Heart left ventricle (tissue), 13 donors: ENCODE data around the gene SUGCT.

Experiments used
- CTCF ChIP-seq, 12 donors: fragments of 200-600 bp; sonication (generic) in 4 of 12; IDR thresholded peaks; one replicate each; pipeline versions ENCODE4 v1.5.0 to v1.8.0; 2018 to 2022; ENCODE audit warnings: antibody characterized with exemption in 12 of 12, mild to moderate bottlenecking in 5 of 12
- POLR2A ChIP-seq, 2 donors: fragments of 450-650 bp; IDR thresholded peaks; one replicate each; pipeline ENCODE4 v1.6.1; 2017; ENCODE audit warnings: antibody characterized with exemption in 2 of 2, mild to moderate bottlenecking in 2 of 2, moderate library complexity in 2 of 2
- donor health status: ischemic (EF 13 %, LVEDD 7.1; RV severe dilation, severe dysfunction).
- donor health status: DM: no; HTN: yes; CAD: no.
- donor health status: DM: no; HTN: no; CAD: no.
- donor health status: ischemic (EF 25% LVEDD 6.9; RV normal size, moderate dysfunction).
- donor health status: ischemic (EF 25% LVEDD 5.7; RV mildly dilated, moderate dysfunction).
- donor health status: ischemic (EF 35%, LVEDD 5.7; RV mildly dilated, moderate dysfunction).
- donor health status: nonischemic (EF 11% LVEDD 7.7; RV severe dilation, severe dysfunction).
- donor health status: DM: yes; HTN: yes; CAD: no.
- donor health status: PGD.
- donor health status: ischemic (EF 29% LVEDD 5.4; RV normal size, mild dysfunction).
- donor health status: nonischemic (EF 23%, LVEDD 6.1; RV moderate dilation, normal function).

GRCh38 chr7:40654171-40654570 lies 519.4 kb downstream of the SUGCT start:
- TF ChIP-seq CTCF (IDR thresholded peaks at IDR 0.05) (no peak), POLR2A (IDR thresholded peaks at IDR 0.05) (no peak)
